KOPT-K1 (cell line): Measurements from ENCODE around the gene EPO.
A peak's percentile ranks its signal among the peaks of the same experiment; 100 is the strongest.
"Not testable (repeated sequence)": the region's sequence is repeated elsewhere in the genome, so short reads cannot be mapped to it uniquely, and the experiment has no call there.

Experiments used
- H3K27ac ChIP-seq: fragments of 200-600 bp; sonication (generic); 2 replicates; pipeline ENCODE4 v1.5.1; 2016; ENCODE audit warnings: antibody characterized with exemption, mild to moderate bottlenecking, low read depth, low read length; ENCODE audit not compliant: poor library complexity, severe bottlenecking
- H3K36me3 ChIP-seq: fragments of 200-600 bp; sonication (generic); 2 replicates; pipeline ENCODE4 v1.5.1; 2017; ENCODE audit warnings: antibody characterized with exemption, mild to moderate bottlenecking, low read length, moderate library complexity; ENCODE audit not compliant: insufficient read depth
- H3K9me3 ChIP-seq: fragments of 200-600 bp; sonication (generic); 2 replicates; pipeline ENCODE4 v1.5.1; 2017; ENCODE audit warnings: antibody characterized with exemption, low read length, mild to moderate bottlenecking; ENCODE audit not compliant: insufficient read depth, poor library complexity, severe bottlenecking

The EPO gene

DNA sequence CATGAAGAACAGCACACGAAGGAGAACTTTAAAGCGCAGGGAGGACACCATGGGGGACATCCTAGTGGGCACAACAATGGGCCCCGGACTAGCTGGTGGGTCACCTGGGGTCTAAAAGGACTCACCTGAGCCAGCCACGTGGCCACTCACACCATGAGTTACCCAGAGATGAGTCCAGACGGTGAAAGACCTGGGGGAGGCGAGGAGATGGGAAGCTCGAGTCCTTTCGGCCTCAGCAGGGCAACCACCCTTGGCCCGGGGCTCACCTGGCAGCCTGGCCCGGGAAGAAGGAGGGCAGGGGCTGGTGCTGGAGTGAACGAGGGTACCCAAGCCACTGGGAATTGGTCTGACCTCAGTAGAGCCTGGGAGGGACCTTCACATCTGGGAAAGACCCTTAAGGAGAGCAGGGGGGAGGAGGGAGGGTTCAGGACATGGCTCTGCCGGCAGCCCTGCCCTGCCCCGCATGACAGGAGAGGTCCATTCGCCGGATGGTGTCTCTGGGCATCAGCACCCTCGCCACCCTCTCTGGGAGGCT, 31.9 kb upstream of the EPO start:
- peaks cover 75% of the 10 kb centered on the region for H3K36me3 ChIP-seq

DNA sequence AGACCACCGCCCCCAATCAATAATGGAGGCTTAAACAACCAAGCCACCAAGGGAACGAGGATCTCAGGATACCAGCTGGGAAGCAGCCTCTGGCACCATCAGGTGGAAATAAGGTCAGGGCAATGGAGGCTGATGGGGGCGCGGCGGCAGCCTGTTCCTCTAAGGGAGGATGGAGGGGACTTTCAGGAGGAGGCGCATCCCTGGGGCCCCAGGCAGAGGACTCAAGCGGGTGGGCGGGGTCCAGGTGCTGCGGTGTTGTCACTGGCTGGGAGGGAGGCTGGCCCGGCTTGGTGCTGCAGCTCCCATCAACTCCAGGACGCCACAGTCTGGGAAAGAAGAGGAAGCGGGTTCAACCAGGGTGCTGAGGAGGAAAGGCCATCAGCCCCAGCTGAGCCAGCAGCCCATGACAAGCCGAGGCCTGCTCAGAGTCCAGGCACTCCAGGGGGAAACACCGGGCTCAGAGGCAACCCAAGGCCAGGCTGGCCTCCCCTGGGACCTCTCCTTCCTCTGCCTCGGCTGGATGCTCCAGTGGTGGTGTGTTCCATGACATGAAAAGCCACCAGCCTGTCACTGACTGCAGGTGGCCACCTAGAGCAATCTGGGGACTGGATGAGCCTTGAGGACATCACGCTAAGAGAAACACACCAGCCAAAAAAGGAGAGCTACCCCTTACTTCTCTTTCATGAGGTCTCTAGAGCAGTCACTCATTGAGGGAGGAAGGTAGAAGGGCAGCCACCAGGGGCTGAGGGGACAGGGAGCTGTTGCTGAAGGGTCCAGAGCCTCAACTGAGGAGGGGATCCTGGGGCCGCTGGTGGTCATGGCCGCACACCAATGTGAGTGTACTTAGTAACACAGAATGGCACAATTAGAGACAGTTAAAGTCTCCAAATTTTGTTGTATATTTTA, 30.8 kb upstream of the EPO start:
- H3K27ac ChIP-seq = no peak overlapping the region

More for the DNA sequence above, 31.9 kb upstream of the EPO start:
- Histone ChIP-seq H3K27ac (no peak overlapping the region), H3K9me3 (no peaks in the 10 kb centered on the region)

DNA sequence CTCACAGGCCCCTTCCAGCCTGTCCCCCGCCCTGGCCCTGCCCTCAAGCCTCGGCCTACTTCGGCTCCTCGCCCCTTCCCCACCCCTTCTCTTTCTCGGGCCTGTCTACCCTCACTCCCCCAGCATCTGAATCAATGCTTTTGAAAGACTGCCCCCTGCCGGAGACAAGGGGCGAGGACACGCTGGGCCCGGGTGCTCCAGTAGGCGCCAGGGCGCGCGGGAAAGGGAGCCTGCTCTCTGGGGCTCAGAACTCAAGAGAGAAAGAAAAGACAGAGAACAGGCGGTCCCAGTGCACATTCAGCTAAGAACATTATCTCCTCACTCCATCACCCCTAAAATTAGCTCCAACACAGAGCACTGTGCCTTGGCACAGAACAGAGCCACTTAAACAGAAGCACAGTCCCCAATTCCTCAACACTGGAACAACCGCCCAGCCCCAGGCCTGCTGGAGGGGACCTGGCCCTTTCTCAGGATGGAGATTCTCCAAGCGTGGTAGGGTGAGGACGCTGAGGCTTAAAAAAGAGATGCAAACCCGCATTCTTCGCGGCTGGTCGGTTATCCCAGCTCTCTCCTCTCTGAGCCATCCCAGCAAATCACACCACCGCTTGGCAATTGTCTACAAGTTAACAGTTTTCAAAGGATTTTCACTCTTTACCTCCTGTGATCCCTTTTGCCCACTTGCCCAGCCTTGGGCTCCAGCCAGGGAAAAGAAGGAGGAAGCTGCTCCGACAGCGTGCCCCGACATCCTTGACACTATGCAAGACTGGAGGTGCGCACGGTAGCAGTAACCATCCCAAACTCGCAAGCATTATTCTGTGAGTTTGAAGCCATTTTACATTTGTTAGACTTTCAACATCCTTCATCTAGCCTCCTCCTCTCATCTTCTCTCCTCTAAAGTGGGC, 28.3 kb upstream of the EPO start:
- peaks cover 39% of the 10 kb centered on the region for H3K36me3 ChIP-seq
- peak overlapping the region; percentile 65 for H3K27ac ChIP-seq
- no peaks in the 10 kb centered on the region for H3K9me3 ChIP-seq

More for the DNA sequence above, 30.8 kb upstream of the EPO start:
- Histone ChIP-seq H3K9me3 (no peaks in the 10 kb centered on the region), H3K36me3 (peaks cover 64% of the 10 kb centered on the region)

DNA sequence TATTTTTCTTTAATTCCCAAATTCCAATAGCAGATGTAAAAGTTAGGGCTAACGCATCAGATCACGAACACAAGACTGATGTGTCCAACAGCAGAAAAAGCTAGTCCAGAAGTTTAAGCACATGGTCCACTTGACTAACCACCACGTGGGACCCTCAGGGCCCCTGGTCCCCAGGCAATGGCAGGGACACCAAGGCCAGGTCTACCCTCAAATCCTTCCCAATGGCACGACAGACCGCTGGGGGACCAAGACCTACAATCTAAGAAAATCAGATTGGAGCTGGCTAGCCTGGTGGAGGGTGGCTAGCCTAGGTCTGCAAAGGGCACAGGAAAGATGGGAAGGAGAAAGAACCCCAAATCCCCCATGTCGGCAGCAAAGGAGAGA, 27.7 kb upstream of the EPO start:
- Histone ChIP-seq H3K36me3 (peaks cover 33% of the 10 kb centered on the region), H3K9me3 (no peaks in the 10 kb centered on the region), H3K27ac (peak overlapping the region; percentile 65)

DNA sequence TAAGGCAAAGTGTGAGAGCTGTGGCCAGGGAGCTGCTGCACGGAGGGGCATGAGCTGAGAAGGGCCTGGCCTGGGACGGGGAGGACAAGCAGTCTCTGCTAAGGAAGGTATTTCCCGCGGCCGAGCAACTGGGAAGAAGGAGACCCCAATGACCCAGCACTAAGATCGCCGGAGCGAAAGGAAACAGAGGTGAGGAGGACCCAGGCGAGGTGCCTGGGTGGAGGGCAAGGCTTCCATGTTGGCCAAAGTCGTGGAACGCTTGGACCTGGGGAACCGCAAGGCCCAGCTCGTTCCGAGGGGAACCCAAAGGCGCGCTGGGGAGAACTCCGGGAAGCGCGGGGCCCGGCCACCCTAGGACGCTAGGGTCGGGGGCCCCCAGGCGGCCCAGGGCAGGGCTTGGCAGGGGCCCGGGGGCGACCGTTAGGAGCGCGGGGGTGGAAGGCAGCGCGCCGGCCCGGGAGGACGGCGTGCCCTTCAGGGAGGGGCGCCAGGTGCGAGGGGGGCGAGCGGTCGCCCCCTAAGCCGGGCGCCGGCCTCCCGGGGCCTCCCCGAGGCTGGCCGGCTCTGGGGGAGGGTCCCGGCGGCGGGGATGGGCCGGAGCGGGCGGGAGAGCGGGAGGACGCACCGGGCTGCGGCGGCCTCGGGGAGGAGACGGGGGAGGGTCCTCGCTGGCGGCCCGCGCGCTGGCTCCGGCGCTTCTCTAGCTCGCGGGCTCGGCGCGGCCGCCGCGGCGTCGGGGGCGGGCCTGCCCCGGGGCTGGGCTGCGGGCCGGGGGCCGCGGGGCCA, 26.8 kb upstream of the EPO start:
- Histone ChIP-seq H3K36me3 (peaks cover 24% of the 10 kb centered on the region), H3K9me3 (no peaks in the 10 kb centered on the region), H3K27ac (peak overlapping the region; percentile 65)

DNA sequence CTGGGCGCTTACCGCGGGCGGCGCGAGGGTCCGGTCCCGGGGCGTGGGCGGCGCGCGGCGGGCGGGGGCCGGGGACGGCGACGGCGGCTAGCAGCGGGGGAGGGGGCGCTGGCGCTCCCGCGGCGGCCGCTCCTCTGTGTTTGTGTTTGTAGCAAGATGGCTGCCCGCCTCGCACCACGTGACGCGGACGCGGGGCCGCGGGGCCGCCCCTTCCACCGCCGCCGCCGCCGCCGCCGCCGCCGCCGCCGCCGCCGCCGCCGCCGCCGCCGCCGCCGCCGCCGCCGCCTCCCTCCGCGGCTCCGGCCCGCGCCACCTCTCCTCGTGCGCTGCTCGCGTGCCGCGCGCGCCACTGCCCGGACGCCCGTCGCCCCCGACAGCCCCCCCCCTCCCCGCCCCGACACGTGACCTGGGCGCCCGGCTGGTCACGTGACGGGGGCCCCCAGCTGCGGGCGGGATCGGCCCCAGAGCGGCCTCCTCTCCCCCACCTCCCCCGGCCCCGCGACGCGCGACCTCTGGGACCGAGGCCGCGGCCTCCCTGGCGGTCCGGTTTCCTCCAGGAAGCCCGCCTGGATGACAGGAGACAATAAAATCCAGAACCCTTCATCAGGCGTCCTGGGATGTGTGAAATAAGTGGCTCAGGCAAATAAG, 26.0 kb upstream of the EPO start, which contains the start of gene GIGYF1:
Gene GIGYF1 (minus strand): TSS at position 153 of the 648 bp plus-strand sequence. CDS start 6,012 bp downstream, outside the sequence.
- H3K27ac ChIP-seq = peak within 1 kb of the TSS; percentile 65
- H3K9me3 ChIP-seq = no peaks in the 10 kb centered on the region
- peaks cover 16% of the 10 kb centered on the region for H3K36me3 ChIP-seq

DNA sequence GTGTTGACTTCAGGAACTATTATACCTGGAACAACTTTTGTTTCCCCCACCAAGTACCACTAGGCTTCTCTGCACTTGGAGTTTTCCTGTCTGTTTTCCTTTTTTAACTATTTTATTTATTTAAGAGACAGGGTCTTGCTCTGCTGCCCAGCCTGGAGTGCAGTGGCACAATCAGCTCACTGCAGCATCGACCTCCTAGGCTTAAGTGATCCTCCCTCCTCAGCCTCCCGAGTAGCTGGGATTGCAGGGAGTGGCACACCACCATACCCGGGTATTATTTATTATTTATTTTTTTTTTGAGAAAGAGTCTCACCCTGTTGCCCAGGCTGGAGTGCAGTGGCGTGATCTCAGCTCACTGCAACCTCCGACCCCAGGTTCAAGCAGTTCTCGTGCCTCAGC, 24.1 kb upstream of the EPO start:
- H3K9me3 ChIP-seq = no peaks in the 10 kb centered on the region
- peaks cover 1% of the 10 kb centered on the region; the same call in 1 of the 2 replicates for H3K36me3 ChIP-seq
- no peak overlapping the region for H3K27ac ChIP-seq

DNA sequence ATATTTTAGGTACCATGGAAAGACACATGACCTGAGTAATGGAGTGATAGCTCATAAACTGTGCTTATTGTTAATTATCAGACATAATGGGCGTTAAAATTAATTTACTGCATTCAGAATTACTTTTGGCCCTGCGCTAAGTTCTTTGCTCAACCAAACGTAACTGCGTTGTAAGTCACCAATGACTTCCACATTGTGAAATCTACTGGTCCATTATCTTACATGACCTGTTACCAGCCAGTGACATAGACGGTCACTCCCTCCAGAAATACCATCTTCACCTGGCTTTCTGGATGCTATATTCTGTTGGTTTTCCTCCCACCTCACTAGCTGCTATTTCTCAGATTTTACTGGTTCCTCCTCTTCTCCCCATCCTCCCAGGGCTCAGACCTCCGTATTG, 21.2 kb upstream of the EPO start:
- no peaks in the 10 kb centered on the region for H3K9me3 ChIP-seq
- no peaks in the 10 kb centered on the region for H3K36me3 ChIP-seq
- no peak overlapping the region for H3K27ac ChIP-seq

DNA sequence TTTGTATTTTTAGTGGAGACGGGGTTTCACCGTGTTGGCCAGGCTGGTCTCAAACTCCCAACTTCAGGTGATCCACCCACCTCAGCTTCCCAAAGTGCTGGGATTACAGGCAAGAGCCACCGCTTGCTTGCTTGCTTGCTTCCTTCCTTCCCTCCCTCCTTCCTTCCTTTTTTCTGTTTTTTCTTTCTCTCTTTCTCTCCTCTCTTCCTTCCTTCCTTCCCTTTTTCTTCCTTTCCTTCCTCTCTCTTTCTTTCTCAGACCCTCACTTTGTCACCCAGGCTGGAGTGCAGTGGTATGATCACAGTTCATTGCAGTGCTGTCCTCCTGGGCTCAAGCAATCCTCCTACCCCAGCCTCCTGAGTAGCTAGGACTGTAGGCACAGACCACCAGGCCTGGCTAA, 19.2 kb upstream of the EPO start:
- not testable (repeated sequence) for H3K27ac ChIP-seq, H3K36me3 ChIP-seq, H3K9me3 ChIP-seq

DNA sequence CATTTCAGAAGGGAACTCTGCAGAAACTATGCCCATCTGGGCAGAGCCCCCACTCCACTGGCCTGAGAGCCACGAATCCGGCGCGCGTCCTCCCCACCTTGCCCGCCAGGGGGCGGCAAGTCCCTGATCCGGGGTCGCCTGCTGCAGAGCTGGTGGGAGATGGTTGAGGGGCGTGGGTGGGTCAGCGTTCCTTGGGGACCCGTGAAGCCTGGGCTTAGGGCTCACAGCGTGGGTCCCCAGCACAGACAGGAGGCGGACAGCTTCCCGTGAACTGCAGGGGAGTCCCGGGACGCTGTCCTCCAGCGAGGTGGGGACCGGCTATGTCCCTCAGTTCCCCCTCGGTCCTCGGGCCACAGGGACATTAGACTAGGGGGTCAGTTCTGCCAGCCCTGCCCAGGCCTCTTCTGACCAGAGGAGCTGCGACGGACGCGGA, 14.9 kb upstream of the EPO start:
- peak overlapping the region; percentile 92 for H3K27ac ChIP-seq
- peaks cover 24% of the 10 kb centered on the region; the same call in 1 of the 2 replicates for H3K36me3 ChIP-seq
- H3K9me3 ChIP-seq = no peaks in the 10 kb centered on the region

DNA sequence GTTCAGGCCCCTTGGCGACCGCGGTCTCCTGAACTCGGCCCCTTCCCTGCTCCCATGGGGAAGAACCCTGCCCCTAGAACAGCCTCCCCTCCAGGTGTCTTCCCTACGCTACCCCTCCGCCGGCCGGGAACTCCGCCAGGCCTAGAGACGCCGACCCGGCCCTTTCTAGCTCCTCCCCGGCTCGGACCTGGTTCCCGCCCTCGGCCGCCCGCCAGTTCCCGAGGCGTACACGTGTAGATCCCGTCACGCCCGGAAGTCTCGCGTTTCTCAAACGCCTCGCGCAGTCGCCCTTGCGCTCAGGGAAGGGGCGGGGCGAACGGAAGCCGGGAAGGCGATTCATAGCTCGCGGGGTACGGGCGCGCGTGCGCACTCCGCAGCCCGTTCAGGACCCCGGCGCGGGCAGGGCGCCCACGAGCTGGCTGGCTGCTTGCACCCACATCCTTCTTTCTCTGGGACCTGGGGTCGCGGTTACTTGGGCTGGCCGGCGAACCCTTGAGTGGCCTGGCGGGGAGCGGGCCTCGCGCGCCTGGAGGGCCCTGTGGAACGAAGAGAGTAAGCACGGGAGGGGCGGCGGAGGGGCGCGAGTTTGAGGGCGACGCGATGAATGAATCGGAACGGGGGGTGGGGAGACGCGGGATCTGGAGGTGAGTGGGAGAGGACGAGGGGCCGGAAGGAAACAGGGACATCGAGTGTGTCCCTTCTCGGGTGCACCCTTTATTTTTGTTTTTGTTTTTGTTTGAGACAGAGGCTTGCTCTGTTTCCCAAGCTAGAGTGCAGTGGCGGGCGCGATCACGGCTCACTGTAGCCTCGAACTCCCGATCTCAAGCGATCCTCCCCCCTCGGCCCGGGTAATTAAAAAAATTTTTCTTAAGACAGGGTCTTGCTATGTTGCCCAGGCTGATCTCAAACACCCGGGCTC, 14.3 kb upstream of the EPO start, which contains the start of gene POP7:
Gene POP7 (plus strand): TSS at position 369 of the 919 bp plus-strand sequence. CDS start 710 bp downstream, outside the sequence.
- Histone ChIP-seq H3K27ac (peak within 1 kb of the TSS; percentile 92), H3K9me3 (no peaks in the 10 kb centered on the region), H3K36me3 (peaks cover 24% of the 10 kb centered on the region; the same call in 1 of the 2 replicates)

DNA sequence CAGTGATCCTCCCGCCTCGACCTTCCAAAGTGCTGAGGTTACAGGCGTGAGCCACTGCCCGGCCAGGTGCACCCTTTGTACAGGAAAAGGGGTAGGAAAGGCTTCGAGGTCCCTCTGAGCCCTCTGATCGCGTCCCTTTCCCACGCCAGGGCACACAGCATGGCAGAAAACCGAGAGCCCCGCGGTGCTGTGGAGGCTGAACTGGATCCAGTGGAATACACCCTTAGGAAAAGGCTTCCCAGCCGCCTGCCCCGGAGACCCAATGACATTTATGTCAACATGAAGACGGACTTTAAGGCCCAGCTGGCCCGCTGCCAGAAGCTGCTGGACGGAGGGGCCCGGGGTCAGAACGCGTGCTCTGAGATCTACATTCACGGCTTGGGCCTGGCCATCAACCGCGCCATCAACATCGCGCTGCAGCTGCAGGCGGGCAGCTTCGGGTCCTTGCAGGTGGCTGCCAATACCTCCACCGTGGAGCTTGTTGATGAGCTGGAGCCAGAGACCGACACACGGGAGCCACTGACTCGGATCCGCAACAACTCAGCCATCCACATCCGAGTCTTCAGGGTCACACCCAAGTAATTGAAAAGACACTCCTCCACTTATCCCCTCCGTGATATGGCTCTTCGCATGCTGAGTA, 13.5 kb upstream of the EPO start:
- Histone ChIP-seq H3K9me3 (no peaks in the 10 kb centered on the region), H3K27ac (peak overlapping the region; percentile 92), H3K36me3 (peaks cover 24% of the 10 kb centered on the region; the same call in 1 of the 2 replicates)
